Endometrial microvascular endothelial cells (primary cell): ENCODE data around the gene LHFPL2. TPM values are rescaled to one million over a fixed set of nuclear protein-coding genes. Genes with fewer than 3 reads are reported as not detected.
"Not testable (repeated sequence)": the region's sequence is repeated elsewhere in the genome, so short reads cannot be mapped to it uniquely, and the experiment has no call there.

Source experiments
- in situ Hi-C: cut with HindIII; loops from 2 replicates; pipeline ENCODE4 v1.10.0; 2017; ENCODE audit warnings: low sequenced_read_pairs, low pct_unique_long_range_greater_than_20kb; ENCODE audit errors: inconsistent ontology term
- total RNA-seq: library from RNA; depleted of rRNA; stranded (reverse); fragments of >200 nt; gene quantifications from one replicate; pipeline ENCODE4 v1.2.3, GENCODE V29; 2015; ENCODE audit errors: inconsistent ontology term

The LHFPL2 gene
- total RNA-seq, 1 donor from 2014 or later = 31.5 TPM

GRCh38 chr5:78628270-78628992 is 20.1 kb downstream of the LHFPL2 start:
- in situ Hi-C loops = loop anchor here (25.0 kb wide), 1 partner anchor 334 kb away; no protein-coding TSS in a partner anchor

DNA sequence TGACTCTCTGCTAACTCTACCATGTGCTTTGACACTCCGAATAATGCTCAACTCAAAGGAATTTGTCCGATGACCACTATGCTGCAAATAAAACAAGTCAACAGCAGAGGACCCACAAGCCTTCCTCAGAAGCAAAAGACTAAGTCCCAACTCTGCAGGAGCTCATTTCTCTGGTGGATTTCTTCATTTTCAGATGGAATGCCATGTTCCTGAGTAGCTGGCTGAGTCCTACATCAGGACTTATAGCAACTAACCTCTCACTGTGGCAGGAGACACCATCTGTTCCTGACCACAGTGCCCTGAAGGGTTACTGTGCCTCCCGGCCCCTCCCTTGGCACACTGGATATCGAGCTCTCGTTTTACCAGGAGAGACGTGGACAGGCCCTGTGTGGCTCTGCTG is 20.8 kb downstream of the LHFPL2 start:
- in situ Hi-C loops = loop anchor here (25.0 kb wide), 1 partner anchor 335 kb away; no protein-coding TSS in a partner anchor

DNA sequence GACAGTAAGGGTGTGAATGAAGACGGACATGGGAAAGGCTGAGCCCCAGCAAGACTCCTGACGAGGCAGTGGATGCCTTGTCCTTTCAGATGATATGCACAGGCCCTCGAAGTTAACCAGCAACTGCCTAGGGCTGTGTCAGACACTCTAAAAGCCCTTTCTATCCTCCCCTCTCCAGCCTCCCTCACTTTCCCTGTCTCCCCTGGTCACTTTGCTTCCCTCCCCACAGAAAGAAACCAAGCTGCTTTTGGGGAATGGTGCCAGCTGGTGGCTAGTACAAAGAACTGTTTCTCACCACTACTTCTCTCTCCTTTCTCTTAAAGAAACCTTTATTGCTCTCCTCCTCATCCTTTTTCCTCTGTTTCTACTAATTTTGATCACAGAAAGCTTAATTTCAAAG is 21.4 kb downstream of the LHFPL2 start:
- in situ Hi-C loops = loop anchor here (25.0 kb wide), 1 partner anchor 335 kb away; no protein-coding TSS in a partner anchor

DNA sequence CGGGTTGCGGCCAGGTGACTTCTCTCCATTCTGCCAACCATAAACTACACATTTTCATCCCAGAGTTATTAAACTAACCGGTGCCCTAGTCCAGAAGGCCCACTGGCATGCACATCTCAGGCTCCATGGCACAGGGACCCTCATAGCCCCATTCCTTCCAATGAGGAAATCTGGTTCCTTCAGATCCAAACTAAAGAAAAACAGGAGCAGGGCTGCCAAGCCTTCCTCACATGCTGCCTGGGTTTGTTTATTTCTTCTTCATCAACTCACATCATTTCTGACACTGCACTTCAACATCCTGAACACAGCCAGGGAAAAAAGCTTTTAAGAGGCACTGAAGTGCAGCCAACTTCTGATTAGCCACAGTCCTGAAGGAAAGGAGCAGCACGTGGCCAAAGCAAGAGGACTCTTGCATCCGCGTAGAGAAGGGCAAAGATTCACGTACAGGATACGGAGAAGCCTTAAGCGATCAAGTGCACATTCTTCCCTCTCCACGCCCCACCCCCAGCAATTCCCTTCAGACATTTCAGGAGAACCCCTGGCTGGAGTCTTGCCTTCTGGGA is 22.5 kb downstream of the LHFPL2 start:
- in situ Hi-C loops = loop anchor here (25.0 kb wide), 1 partner anchor 336 kb away; no protein-coding TSS in a partner anchor

DNA sequence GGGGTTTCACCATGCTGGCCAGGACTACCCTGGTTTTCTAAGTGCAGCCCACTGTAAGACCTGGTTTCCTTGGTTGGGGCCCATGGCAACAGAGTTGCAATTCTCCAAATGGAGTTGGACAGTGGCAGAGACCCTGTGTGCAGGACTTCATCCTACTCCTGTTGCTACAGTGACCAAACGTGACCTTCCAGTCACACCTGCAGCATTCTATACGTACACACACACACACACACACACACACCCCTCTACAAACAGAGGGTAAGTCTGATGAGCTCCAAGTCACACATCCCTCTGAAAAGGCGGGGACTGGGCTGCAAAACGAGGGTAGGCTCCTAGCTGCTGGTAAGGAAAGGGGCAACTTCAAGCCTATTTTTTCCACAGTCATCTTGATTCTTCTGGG is 23.6 kb downstream of the LHFPL2 start:
- in situ Hi-C loops = loop anchor here (25.0 kb wide), 1 partner anchor 337 kb away; no protein-coding TSS in a partner anchor

GRCh38 chr5:78624011-78624541 is 24.5 kb downstream of the LHFPL2 start:
- in situ Hi-C loops = no loop called here

GRCh38 chr5:78622302-78622971 is 26.1 kb downstream of the LHFPL2 start:
- in situ Hi-C loops = no loop called here

- in situ Hi-C loops = no loop called here
These were observed 27.3 kb downstream of the LHFPL2 start for GRCh38 chr5:78621291-78621738.

DNA sequence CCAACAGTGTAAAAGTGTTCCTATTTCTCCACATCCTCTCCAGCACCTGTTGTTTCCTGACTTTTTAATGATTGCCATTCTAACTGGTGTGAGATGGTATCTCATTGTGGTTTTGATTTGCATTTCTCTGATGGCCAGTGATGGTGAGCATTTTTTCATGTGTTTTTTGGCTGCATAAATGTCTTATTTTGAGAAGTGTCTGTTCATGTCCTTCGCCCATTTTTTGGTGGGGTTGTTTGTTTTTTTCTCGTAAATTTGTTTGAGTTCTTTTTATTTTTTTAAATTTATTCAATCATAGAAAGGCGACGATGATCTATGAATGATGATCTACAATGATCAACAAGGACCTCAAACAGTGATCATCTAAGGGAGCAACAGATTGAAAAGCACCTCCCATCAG is 28.5 kb downstream of the LHFPL2 start:
- in situ Hi-C loops = not testable (repeated sequence)

DNA sequence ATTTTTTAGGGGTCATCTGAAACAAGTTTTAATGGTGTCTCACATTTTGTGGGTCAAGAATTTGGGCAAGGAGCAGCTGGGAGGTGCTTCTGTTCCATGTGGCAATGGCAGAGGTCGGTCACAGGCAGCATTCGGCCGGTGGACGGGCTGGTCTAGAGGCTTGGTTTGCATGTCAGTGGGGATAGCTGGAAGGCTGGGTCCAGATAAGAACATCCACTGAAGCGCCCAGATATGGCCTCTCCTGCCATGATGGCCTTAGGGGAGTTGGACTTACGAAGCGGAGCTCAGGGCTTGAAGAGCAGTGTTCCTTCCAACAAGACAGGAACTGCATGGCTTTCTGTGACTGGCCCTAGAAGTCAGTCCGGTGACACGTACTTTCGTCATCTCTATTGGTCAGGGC is 30.3 kb downstream of the LHFPL2 start:
- in situ Hi-C loops = no loop called here

- in situ Hi-C loops = no loop called here
These were observed 32.9 kb downstream of the LHFPL2 start for GRCh38 chr5:78615697-78616096.

DNA sequence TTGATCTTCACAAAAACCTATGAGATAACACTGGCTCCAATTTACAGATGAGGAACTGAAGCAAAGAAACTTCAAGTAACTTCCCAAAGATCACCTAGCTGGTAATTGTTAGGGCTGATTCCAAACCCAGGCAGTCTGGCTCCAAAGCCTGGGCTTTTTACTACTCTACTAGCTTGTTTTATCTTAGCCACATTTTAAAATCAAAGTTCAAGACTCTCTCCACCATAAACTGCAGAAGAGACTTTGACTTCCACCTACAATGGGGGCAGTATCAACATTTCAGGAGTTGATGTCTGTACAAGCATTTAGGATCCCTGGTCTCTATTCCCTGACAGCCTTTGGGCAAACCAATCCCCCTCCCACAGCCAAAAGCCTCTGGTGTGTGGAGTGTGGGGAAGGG is 33.8 kb downstream of the LHFPL2 start:
- in situ Hi-C loops = no loop called here

DNA sequence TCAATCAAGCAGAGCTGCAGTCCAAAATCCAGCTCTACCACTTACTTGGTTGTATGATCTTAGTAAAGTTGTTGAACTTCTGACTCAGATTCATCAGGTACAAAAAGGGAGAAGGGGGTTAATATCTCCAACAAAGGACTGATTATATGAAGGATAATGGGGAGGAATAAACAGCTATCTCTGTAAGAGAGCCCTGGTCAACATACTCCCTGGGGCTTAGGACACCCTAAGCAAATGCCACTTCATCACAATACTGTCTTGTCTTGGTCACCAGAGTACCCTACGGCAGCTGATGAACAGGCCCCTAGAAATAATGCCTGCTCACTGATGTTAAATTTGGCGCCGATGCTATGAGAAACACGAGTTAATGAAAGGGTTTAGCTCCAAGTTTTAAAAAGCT is 34.8 kb downstream of the LHFPL2 start:
- in situ Hi-C loops = no loop called here

- in situ Hi-C loops = no loop called here
These were observed 35.4 kb downstream of the LHFPL2 start for GRCh38 chr5:78613151-78613533.

DNA sequence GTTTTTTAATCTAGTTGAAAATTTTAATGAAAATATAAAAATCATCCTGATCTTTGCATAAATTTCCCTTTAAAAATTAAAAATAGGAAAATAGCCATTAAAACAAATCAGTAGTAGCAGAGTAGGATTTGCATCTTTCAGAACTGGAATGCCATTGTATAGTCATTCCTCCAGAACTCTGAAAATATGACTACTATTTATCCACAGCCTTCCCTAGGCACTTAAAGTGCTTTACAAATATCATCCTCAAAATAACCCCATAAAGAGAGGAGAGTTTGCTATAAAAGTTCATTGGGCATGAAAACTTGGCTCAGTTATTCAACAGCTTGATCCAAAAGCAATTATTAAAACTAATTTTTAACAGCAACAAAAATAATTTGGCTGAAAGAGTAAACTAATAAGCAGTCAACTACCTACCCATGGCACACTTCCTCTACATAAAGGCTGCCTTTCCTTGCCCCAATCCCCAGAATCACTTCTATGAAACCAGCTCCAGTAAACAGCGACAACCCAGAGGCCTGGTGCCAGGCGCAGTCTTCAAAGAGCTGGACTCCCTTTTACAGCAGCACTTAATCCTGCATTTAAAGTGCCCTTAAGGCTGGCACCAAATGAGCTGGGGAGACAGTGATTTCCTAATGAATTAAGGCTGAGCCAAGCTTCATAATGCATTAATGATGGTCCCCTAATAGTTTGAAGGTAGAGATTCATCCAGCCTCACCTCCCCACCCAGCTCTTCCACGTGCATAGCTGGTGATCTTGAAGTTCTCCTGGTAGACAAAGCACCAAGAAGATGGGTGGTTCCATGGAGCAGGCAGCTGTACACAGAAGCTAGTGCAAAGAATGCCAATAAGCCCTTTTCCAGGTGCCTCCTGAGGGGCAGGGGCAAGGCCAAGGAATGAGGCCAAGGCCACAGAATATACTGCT is 36.1 kb downstream of the LHFPL2 start:
- in situ Hi-C loops = no loop called here

DNA sequence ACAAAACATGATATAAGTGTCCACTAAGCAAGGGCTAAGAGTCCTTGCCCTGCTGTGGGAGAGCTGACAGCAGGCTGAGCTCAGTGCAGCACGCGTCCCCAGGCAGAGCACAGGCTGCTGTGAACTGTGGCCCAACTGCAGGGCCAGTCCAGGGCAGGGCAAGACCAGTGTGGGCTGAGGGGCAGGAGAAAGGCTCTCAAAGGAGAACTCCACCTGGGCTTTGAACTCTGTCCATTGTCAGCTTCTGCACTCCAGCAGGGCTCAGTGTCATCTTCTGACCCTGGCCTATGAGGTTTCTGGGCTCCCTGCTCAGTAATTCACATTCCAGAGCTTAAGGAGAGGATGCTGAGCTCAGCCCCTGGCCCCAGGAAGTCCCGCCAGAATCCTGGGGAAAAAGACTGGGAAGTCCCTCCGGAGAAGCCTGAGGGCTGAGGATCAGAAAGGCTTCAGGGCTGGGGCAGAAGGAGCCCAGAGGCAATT is 37.4 kb downstream of the LHFPL2 start:
- in situ Hi-C loops = no loop called here

GRCh38 chr5:78610636-78611035 is 37.9 kb downstream of the LHFPL2 start:
- in situ Hi-C loops = no loop called here

DNA sequence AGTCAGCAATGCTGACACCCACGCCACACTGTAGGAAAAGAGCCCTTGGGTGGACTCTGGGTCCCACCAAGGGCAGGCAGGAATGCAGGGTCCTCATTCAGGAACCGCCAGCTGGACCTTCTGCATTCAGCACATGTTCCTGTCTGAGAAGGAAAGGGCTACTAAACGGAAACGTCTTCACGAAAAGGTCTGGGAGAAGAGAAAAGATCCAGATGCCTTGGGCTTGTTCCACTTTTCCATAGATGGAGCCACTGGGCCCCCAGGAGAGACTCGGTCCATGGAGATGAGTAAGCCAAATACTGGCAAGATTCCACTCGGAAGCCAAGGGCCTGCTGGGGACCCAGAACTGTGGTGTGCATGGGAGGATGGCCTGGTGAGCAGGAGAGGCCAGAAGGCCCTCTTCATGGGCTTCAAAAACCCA is 38.4 kb downstream of the LHFPL2 start:
- in situ Hi-C loops = no loop called here
